Mesodermal cell (in vitro differentiated cells): Measurements from ENCODE around the gene HLA-E.
A peak's percentile ranks its signal among the peaks of the same experiment; 100 is the strongest.
"Not testable (repeated sequence)": the region's sequence is repeated elsewhere in the genome, so short reads cannot be mapped to it uniquely, and the experiment has no call there.

Experiments used
- H3K27ac ChIP-seq: 2 replicates; pipeline ENCODE4 v1.7.0; 2013; ENCODE audit warnings: mild to moderate bottlenecking, low read depth, low read length, moderate library complexity; ENCODE audit not compliant: severe bottlenecking
- H3K36me3 ChIP-seq: 2 replicates; pipeline ENCODE4 v1.7.1; 2013; ENCODE audit warnings: mild to moderate bottlenecking, low read length, moderate library complexity; ENCODE audit not compliant: control insufficient read depth, insufficient read depth
- H3K4me1 ChIP-seq: one replicate; pipeline ENCODE4 v1.7.1; 2013; ENCODE audit warnings: mild to moderate bottlenecking, low read length; ENCODE audit not compliant: insufficient read depth, control insufficient read depth, poor library complexity, severe bottlenecking
- H3K4me3 ChIP-seq: 2 replicates; pipeline ENCODE4 v1.7.0; 2013; ENCODE audit warnings: low read length, control low read depth, mild to moderate bottlenecking; ENCODE audit not compliant: insufficient read depth, poor library complexity, severe bottlenecking; ENCODE audit errors: extremely low read depth
- H3K9me3 ChIP-seq: 2 replicates; pipeline ENCODE4 v1.7.1; 2013; ENCODE audit warnings: mild to moderate bottlenecking, low read length, moderate library complexity; ENCODE audit not compliant: control insufficient read depth
- WGBS, 2 experiments: methylation state at CpG; one replicate each; pipeline ENCODE4 v1.1.5; 2013; ENCODE audit warnings: missing lambda C conversion rate in 2 of 2; ENCODE audit not compliant: insufficient coverage in 2 of 2; 5-methylcytosine and 5-hydroxymethylcytosine counted together

HLA-E gene

DNA sequence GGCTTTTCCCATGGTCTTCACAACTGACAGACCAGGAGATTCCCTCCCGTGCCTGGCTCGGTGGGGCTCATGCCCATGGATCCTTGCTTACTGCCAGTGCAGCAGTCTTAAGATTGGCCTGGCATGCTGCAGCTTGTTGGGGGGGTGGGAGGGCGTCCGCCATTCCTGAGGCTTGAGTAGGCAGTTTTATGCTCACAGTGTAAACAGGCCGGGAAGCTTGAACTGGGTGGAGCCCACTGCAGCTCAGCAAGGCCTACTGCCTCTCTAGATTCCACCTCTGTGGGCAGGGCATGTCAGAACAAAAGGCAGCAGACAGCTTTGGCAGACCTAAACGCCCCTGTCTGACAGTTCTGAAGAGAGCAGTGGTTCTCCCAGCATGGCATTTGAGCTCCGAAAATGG, 31.8 kb downstream of the HLA-E start:
- not testable (repeated sequence) for H3K27ac ChIP-seq, H3K36me3 ChIP-seq, H3K4me3 ChIP-seq, H3K9me3 ChIP-seq, H3K4me1 ChIP-seq
- WGBS, 2 experiments = 92 to 98% methylated on average over 4 to 6 of the region's 7 CpGs

- not testable (repeated sequence) for H3K9me3 ChIP-seq, H3K4me1 ChIP-seq, H3K4me3 ChIP-seq, H3K36me3 ChIP-seq, H3K27ac ChIP-seq
- 84 to 93% methylated on average over 4 of the region's 5 CpGs for WGBS, 2 experiments
Measured at GRCh38 chr6:30521952-30522351, 32.6 kb downstream of the HLA-E start.

- not testable (repeated sequence) for H3K36me3 ChIP-seq, H3K9me3 ChIP-seq
- WGBS, 2 experiments = 83 to 100% methylated on average over 1 to 2 of the region's 3 CpGs
Measured at GRCh38 chr6:30526444-30526843, 37.1 kb downstream of the HLA-E start.

DNA sequence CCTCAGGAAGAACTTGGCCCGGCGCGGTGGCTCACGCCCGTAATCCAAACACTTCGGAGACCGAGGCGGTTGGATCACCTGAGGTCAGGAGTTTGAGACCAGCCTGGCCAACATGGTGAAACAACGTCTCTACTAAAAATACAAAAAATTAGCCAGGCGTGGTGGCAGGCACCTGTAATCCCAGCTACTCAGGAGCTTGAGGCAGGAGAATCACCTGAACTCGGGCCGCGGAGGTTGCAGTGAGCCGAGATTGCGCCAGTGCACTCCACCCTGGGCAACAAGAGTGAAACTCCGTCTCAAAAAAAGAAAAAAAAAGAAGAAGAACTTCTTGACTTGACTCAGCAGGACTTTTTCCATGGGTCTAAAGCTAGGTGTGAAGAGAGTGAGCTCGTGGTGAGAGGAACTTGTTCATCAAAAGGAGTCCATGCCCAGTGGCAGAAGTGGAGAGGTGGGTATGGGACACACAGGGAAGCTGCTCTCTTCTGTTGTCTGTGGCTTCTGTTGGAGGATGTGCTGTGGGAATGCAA, 40.1 kb downstream of the HLA-E start:
- H3K4me1 ChIP-seq, H3K4me3 ChIP-seq, H3K9me3 ChIP-seq, H3K27ac ChIP-seq, H3K36me3 ChIP-seq: not testable (repeated sequence)
- 91 to 93% methylated on average over 17 of the region's 17 CpGs for WGBS, 2 experiments

More at GRCh38 chr6:30526444-30526843, 37.1 kb downstream of the HLA-E start:
- not testable (repeated sequence) for H3K27ac ChIP-seq, H3K4me1 ChIP-seq, H3K4me3 ChIP-seq

GRCh38 chr6:30530014-30530413, 40.7 kb downstream of the HLA-E start:
- no peaks in the 10 kb centered on the region for H3K4me1 ChIP-seq
- 100% methylated on average over 1 of the region's 2 CpGs for WGBS, 2 experiments
- H3K36me3 ChIP-seq = no peaks in the 10 kb centered on the region
- H3K27ac ChIP-seq = no peak overlapping the region
- H3K4me3 ChIP-seq = no peak overlapping the region
- H3K9me3 ChIP-seq = no peaks in the 10 kb centered on the region

- Histone ChIP-seq H3K4me3 (no peak overlapping the region), H3K27ac (no peak overlapping the region), H3K4me1 (no peaks in the 10 kb centered on the region), H3K9me3 (no peaks in the 10 kb centered on the region), H3K36me3 (no peaks in the 10 kb centered on the region)
- WGBS, 2 experiments = 86 to 88% methylated on average over 8 to 14 of the region's 15 CpGs
Measured at GRCh38 chr6:30533460-30534294, 44.4 kb downstream of the HLA-E start.

GRCh38 chr6:30537931-30538330, 48.6 kb downstream of the HLA-E start:
- WGBS, 2 experiments = 83% methylated on average over 2 of the region's 3 CpGs; no CpG with 5 or more reads in 1 of the 2 experiments
- H3K27ac ChIP-seq = no peak overlapping the region
- peaks cover 6% of the 10 kb centered on the region for H3K4me1 ChIP-seq
- no peaks in the 10 kb centered on the region for H3K36me3 ChIP-seq
- H3K4me3 ChIP-seq = no peak overlapping the region
- H3K9me3 ChIP-seq = no peaks in the 10 kb centered on the region

DNA sequence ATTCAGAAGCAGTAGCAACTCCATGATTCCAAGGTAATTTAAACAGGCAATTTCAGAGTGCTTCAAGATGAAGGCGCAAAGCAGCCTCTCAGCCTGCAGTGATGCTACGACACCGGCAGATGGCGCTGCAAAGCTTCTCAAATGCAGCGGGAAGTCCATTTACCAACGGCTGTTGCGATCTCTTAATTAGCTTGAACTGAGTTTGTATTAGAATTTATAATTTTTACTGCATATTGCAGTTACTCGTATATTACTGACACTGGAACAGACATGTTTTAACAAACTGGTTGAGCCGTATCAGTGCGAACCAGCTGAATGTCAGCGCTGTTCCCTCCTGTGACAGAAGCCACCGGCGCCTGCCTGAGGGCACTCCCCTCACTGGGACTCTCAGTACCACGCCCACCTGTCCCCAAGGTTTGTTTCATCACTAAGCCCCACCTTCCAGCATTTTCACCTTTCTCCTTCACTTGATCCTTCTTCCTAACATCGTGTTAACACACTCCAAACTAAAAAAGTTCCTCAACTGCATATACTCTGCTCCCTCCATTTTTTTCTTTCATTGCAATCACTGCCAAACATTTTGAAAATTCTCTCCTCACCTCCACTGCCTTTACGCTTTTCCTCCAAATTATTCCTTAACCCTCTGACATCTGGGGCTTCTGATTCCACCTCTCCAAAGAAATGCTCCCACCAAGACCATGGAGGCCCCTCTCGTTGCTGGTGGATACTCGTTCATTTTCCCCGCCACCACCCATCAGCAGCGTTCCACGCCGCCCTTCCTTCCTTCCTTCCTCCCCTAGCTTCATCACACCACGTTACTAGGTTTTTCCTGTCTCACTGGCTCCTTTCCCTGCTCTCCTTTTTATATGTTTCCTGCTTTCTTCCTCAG, 52.5 kb downstream of the HLA-E start:
- no peaks in the 10 kb centered on the region for H3K9me3 ChIP-seq
- H3K36me3 ChIP-seq = no peaks in the 10 kb centered on the region
- peak overlapping the region; percentile 21 for H3K4me3 ChIP-seq
- H3K27ac ChIP-seq = no peak overlapping the region
- H3K4me1 ChIP-seq = peaks cover 6% of the 10 kb centered on the region
- 30 to 33% methylated on average over 19 of the region's 23 CpGs for WGBS, 2 experiments

- Histone ChIP-seq H3K36me3 (peaks cover under 1% of the 10 kb centered on the region), H3K9me3 (no peaks in the 10 kb centered on the region), H3K4me3 (no peak overlapping the region), H3K27ac (no peak overlapping the region), H3K4me1 (peaks cover 6% of the 10 kb centered on the region)
- WGBS, 2 experiments = 67 to 68% methylated on average over 4 of the region's 4 CpGs
Measured at GRCh38 chr6:30542404-30542725, 53.1 kb downstream of the HLA-E start.

- Histone ChIP-seq H3K27ac (no peak overlapping the region), H3K4me1 (peaks cover 6% of the 10 kb centered on the region), H3K4me3 (no peak overlapping the region), H3K9me3 (no peaks in the 10 kb centered on the region), H3K36me3 (peaks cover 5% of the 10 kb centered on the region)
- 80 to 83% methylated on average over 1 of the region's 1 CpG for WGBS, 2 experiments
Measured at GRCh38 chr6:30542915-30543314, 53.6 kb downstream of the HLA-E start.
